Right renal cortex interstitium (tissue), 3 donors: ENCODE data around the gene PLA2G2F. TPM values are rescaled to one million over a fixed set of nuclear protein-coding genes. Genes with fewer than 3 reads are reported as not detected.

Experiments
- polyA plus RNA-seq, 3 donors: library from polyadenylated mRNA; unstranded; fragments of 120-200 nt; gene quantifications; one replicate each; pipeline ENCODE4 v1.2.1, GENCODE V29; 2013; ENCODE audit not compliant: insufficient read length in 3 of 3

The PLA2G2F gene
- polyA plus RNA-seq, 3 donors: 0.12 to 0.37 TPM; not detected in 1

Other genes starting within 250 kb of the PLA2G2F start
- gene PLA2G2E, start 215.7 kb upstream of the PLA2G2F start, polyA plus RNA-seq: not detected
- gene PLA2G2A, start 159.7 kb upstream of the PLA2G2F start, polyA plus RNA-seq: not detected
- gene PLA2G5, start 69.1 kb upstream of the PLA2G2F start, polyA plus RNA-seq: under 1 TPM in 1 of 3 donors, not detected in 2; 0.21 TPM
- gene PLA2G2D, start 19.8 kb upstream of the PLA2G2F start, polyA plus RNA-seq: under 1 TPM; 0.06 to 0.10 (median 0.08) TPM
- gene UBXN10, start 46.8 kb downstream of the PLA2G2F start, polyA plus RNA-seq: 1 to 10 TPM; 5.6 to 6.9 (median 6.1) TPM
- gene PLA2G2C, start 47.2 kb downstream of the PLA2G2F start, polyA plus RNA-seq: under 1 TPM in 1 of 3 donors, not detected in 2; 0.15 TPM
- gene VWA5B1, start 151.6 kb downstream of the PLA2G2F start, polyA plus RNA-seq: 1 to 10 TPM in 1 of 3 donors, under 1 TPM in 2; 0.65 to 1.2 (median 0.69) TPM